Measurements from ENCODE around the gene DMKN. TPM values are rescaled to one million over a fixed set of nuclear protein-coding genes. Genes with fewer than 3 reads are reported as not detected.

Gene DMKN
- total and polyA plus RNA-seq, 2 donors from 2014 or later, result 137 to 150 TPM

DNA sequence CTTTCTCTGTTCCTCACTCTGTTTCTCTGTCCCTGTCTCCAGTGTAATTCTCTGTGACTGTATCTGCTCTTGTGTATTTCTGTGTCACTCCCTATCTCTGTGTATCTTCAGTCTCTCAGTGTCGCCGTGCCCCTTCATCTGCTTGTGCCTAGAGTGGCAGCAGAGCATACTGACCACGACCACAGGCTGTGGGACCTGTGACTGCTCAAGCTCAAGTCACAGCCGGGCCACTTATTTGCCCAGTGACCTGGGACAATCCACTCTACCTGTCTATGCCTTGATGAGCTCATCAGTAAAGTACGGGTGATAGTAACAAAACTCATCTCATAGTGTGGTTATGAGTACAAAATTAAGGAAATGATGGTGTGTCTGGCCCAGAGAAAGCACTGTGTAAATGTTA lies 40.6 kb upstream of the DMKN start:
- H3K27me3 ChIP-seq (ENCODE audit: control insufficient read depth, insufficient read depth, low read length), result peaks cover 3% of the 10 kb centered on the region
- TF ChIP-seq, protein P1, sequence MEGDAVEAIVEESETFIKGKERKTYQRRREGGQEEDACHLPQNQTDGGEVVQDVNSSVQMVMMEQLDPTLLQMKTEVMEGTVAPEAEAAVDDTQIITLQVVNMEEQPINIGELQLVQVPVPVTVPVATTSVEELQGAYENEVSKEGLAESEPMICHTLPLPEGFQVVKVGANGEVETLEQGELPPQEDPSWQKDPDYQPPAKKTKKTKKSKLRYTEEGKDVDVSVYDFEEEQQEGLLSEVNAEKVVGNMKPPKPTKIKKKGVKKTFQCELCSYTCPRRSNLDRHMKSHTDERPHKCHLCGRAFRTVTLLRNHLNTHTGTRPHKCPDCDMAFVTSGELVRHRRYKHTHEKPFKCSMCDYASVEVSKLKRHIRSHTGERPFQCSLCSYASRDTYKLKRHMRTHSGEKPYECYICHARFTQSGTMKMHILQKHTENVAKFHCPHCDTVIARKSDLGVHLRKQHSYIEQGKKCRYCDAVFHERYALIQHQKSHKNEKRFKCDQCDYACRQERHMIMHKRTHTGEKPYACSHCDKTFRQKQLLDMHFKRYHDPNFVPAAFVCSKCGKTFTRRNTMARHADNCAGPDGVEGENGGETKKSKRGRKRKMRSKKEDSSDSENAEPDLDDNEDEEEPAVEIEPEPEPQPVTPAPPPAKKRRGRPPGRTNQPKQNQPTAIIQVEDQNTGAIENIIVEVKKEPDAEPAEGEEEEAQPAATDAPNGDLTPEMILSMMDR (IDR thresholded peaks at IDR 0.05; ENCODE audit: borderline replicate concordance, extremely low read depth, insufficient read depth), result no peak
- H3K4me3 ChIP-seq (ENCODE audit: low read length in 3 of 3), result no peak overlapping the region
- H3K27ac ChIP-seq (ENCODE audit: low read depth in 2 of 2, low read length in 2 of 2), result no peak overlapping the region
- peaks cover 0 to 2% (median 0%) of the 10 kb centered on the region in 3 donors for H3K4me1 ChIP-seq (ENCODE audit: control insufficient read depth in 2 of 3, insufficient read depth in 2 of 3, low read depth in 1 of 3, low read length in 3 of 3)
- intact Hi-C loops (cut with DNase I), result no loop called here
- H3K9ac ChIP-seq (ENCODE audit: low read length in 3 of 3), result no peak overlapping the region
- no peak for DNase-seq
- no peaks in the 10 kb centered on the region for H3K9me3 ChIP-seq (ENCODE audit: control insufficient read depth in 2 of 3, insufficient read depth in 1 of 3, low read length in 3 of 3)
- no peak for FAIRE-seq
- H3K36me3 ChIP-seq (ENCODE audit: control insufficient read depth in 2 of 3, insufficient read depth in 3 of 3, low read length in 3 of 3), result no peaks in the 10 kb centered on the region

DNA sequence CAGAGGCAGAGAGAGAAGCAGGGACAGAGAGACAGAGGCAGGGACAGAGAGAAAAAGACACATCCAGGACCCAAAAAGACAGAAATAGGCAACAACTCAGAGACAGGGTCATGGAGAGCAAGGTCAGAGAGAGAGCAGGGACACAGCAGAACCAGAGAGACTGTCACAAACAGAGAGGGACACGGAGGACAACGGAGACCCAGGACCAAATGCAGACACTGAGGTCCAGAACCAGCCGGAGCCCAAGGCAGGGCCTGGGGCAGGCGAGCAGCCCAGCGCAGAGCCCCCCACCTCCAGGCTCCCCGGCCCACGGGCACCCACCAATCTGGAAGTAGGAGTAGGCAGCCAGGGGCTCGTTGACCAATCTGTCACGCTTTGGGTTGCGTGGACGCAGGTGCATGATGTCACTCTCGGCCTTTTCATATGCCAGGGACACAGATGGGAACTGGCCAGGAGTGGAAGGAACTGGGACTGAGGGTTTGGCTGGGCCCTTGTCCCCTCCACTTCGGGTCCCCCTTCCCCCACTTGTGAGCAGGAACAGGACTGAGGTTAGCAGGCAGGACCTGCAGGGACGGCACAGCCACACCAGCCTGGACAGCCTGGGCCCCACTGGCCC lies 40.0 kb upstream of the DMKN start:
- FAIRE-seq (no peak), DNase-seq (no peak)
- H3K27ac ChIP-seq (ENCODE audit: low read depth in 2 of 2, low read length in 2 of 2), result no peak overlapping the region

DNA sequence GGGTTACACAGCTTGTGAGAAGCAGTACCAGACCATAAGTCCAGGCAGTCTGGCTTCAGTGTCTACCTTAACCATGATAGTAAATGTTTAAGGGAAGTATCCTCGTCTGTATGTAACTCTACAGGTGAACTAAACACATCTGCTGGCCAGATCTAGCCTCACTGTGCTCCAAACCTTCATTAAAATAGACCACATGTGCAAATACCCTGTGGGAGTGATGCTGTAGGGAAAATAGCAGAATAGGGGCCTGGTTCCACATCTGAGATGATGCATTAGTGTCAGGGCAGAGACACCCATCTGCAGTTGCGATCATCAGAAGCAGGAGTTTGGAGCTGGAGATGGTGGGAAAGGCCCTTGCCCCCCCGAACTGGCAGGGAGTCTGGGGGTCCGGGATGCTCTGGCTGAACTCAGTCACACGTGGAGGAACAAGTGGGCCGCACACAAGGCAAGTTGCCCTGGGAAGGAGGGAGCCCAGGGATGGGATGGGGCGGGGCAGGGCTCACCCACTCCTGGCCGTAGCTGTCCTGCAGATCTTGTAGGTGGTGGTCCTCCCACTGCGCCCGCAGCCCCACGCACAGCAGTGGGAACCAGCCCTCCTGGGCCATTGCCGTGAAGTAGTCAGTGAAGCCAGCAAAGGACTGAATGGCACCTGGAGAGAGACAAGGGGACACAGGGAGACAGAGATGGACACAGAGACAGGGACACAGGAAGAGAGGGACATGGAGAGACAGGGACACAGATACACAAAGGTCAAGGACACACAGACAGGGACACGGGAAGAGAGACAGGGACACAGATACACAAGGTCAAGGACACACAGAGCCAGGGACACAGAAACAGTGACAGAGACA lies 39.3 kb upstream of the DMKN start:
- Histone ChIP-seq H3K36me3 (ENCODE audit: control insufficient read depth in 2 of 3, insufficient read depth in 3 of 3, low read length in 3 of 3) (no peaks in the 10 kb centered on the region), H3K9ac (ENCODE audit: low read length in 3 of 3) (no peak overlapping the region), H3K4me1 (ENCODE audit: control insufficient read depth in 2 of 3, insufficient read depth in 2 of 3, low read depth in 1 of 3, low read length in 3 of 3) (peaks cover 0 to 2% (median 0%) of the 10 kb centered on the region in 3 donors), H3K4me3 (ENCODE audit: low read length in 3 of 3) (no peak overlapping the region), H3K27me3 (ENCODE audit: control insufficient read depth, insufficient read depth, low read length) (peaks cover 3% of the 10 kb centered on the region), H3K27ac (ENCODE audit: low read depth in 2 of 2, low read length in 2 of 2) (no peak overlapping the region), H3K9me3 (ENCODE audit: control insufficient read depth in 2 of 3, insufficient read depth in 1 of 3, low read length in 3 of 3) (no peaks in the 10 kb centered on the region)
- intact Hi-C loops (cut with DNase I), result no loop called here
- TF ChIP-seq, protein P1 (IDR thresholded peaks at IDR 0.05; ENCODE audit: borderline replicate concordance, extremely low read depth, insufficient read depth), result no peak
- FAIRE-seq (no peak), DNase-seq (no peak)

More for the DNA sequence above, 40.0 kb upstream of the DMKN start:
- Histone ChIP-seq H3K36me3 (ENCODE audit: control insufficient read depth in 2 of 3, insufficient read depth in 3 of 3, low read length in 3 of 3) (no peaks in the 10 kb centered on the region), H3K9me3 (ENCODE audit: control insufficient read depth in 2 of 3, insufficient read depth in 1 of 3, low read length in 3 of 3) (no peaks in the 10 kb centered on the region), H3K4me3 (ENCODE audit: low read length in 3 of 3) (no peak overlapping the region), H3K9ac (ENCODE audit: low read length in 3 of 3) (no peak overlapping the region), H3K4me1 (ENCODE audit: control insufficient read depth in 2 of 3, insufficient read depth in 2 of 3, low read depth in 1 of 3, low read length in 3 of 3) (peaks cover 0 to 2% (median 0%) of the 10 kb centered on the region in 3 donors), H3K27me3 (ENCODE audit: control insufficient read depth, insufficient read depth, low read length) (peaks cover 3% of the 10 kb centered on the region)
- TF ChIP-seq, protein P1 (IDR thresholded peaks at IDR 0.05; ENCODE audit: borderline replicate concordance, extremely low read depth, insufficient read depth), result no peak
- intact Hi-C loops (cut with DNase I), result no loop called here
